Measurements from ENCODE around the gene PHAF1.

Gene PHAF1

DNA sequence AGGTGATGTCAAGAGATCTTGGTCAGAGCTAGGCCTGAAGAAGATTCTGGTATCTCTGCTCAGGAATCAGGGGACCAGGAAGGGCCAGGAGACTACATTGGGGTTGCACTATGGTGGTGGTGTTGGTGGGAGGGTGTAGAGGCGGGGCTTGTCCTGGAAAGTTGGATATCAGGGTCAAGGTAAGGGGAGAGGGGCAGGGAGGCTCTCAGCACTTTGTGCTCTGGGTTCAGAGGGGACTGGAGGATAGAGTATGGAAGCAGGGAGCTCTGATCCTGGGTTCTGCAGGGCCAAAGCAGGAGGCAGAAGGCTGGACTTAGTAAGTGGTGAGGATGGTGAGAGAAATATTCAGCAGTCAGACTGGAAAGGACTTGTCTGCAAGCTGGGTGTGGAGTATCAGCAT, 63.6 kb downstream of the PHAF1 start:
- H3K36me3 ChIP-seq (ENCODE audit: insufficient read depth, low read length) = no peaks in the 10 kb centered on the region
- H4K20me1 ChIP-seq (ENCODE audit: insufficient read depth, low read length) = peaks cover 10% of the 10 kb centered on the region
- DNase-seq (no peak), ATAC-seq (ENCODE audit: insufficient read depth, low read depth) (no peak)
- H3K4me1 ChIP-seq (ENCODE audit: insufficient read depth, low read length) = peaks cover 31% of the 10 kb centered on the region
- H3K27me3 ChIP-seq (ENCODE audit: insufficient read depth, low read length, poor library complexity) = peaks cover 3% of the 10 kb centered on the region
- no peak overlapping the region for H3K4me3 ChIP-seq (ENCODE audit: low read depth in 1 of 2, low read length in 2 of 2)
- H3K27ac ChIP-seq (ENCODE audit: low read length) = no peak overlapping the region
- H3K9ac ChIP-seq (ENCODE audit: low read depth, low read length) = no peak overlapping the region
- TF ChIP-seq, protein P1, sequence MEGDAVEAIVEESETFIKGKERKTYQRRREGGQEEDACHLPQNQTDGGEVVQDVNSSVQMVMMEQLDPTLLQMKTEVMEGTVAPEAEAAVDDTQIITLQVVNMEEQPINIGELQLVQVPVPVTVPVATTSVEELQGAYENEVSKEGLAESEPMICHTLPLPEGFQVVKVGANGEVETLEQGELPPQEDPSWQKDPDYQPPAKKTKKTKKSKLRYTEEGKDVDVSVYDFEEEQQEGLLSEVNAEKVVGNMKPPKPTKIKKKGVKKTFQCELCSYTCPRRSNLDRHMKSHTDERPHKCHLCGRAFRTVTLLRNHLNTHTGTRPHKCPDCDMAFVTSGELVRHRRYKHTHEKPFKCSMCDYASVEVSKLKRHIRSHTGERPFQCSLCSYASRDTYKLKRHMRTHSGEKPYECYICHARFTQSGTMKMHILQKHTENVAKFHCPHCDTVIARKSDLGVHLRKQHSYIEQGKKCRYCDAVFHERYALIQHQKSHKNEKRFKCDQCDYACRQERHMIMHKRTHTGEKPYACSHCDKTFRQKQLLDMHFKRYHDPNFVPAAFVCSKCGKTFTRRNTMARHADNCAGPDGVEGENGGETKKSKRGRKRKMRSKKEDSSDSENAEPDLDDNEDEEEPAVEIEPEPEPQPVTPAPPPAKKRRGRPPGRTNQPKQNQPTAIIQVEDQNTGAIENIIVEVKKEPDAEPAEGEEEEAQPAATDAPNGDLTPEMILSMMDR (IDR thresholded peaks at IDR 0.05; ENCODE audit: borderline replicate concordance, extremely low read depth, low read length, poor library complexity, severe bottlenecking) = no peak
- no peak for TF ChIP-seq EZH2 (IDR thresholded peaks at IDR 0.05; ENCODE audit: borderline replicate concordance, low read depth, low read length, severe bottlenecking)
- H3K79me2 ChIP-seq (ENCODE audit: insufficient read depth, low read length) = no peaks in the 10 kb centered on the region
- H3K4me2 ChIP-seq (ENCODE audit: insufficient read depth, low read length) = peak overlapping the region; percentile 60; the same call in 1 of the 2 replicates
- H3K9me3 ChIP-seq (ENCODE audit: insufficient read depth, low read length, severe bottlenecking) = no peaks in the 10 kb centered on the region
- H2AFZ ChIP-seq (ENCODE audit: low read depth, low read length) = no peak overlapping the region

DNA sequence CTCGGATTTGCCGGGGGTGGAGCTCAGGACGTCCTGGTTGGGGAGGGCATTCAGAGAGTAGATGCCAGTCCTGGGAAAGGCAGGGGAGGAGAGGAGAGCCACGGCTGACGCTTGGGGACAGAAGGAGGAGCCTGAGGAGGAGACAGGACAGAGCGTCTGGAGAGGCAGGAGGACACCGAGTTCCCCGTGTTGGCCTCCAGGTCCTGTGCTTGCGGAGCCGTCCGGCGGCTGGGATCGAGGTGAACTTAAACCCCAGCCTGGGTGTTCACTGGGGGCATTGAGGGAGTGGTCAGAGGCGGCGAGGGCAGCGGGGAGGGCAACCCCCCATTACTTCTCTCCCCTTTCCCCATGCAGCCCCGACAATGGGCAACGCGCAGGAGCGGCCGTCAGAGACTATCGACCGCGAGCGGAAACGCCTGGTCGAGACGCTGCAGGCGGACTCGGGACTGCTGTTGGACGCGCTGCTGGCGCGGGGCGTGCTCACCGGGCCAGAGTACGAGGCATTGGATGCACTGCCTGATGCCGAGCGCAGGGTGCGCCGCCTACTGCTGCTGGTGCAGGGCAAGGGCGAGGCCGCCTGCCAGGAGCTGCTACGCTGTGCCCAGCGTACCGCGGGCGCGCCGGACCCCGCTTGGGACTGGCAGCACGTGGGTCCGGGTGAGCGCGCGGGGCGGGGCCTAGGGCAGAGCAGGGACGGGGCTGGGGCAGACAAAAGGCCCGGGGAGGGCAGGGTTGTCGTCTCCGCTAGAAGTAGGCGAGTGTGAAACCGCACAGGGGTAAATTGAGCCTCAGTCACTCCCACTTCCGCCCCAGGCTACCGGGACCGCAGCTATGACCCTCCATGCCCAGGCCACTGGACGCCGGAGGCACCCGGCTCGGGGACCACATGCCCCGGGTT, 64.3 kb downstream of the PHAF1 start:
- Histone ChIP-seq H3K36me3 (ENCODE audit: insufficient read depth, low read length) (no peaks in the 10 kb centered on the region), H3K27ac (ENCODE audit: low read length) (no peak overlapping the region), H3K4me3 (ENCODE audit: low read depth in 1 of 2, low read length in 2 of 2) (peak overlapping the region in 1 of 2 experiments; percentile 37; a peak in 1 of 4 replicates), H2AFZ (ENCODE audit: low read depth, low read length) (no peak overlapping the region), H3K9ac (ENCODE audit: low read depth, low read length) (peak overlapping the region; percentile 30; the same call in 1 of the 2 replicates), H3K27me3 (ENCODE audit: insufficient read depth, low read length, poor library complexity) (peaks cover 3% of the 10 kb centered on the region), H3K9me3 (ENCODE audit: insufficient read depth, low read length, severe bottlenecking) (no peaks in the 10 kb centered on the region), H3K4me1 (ENCODE audit: insufficient read depth, low read length) (peaks cover 29% of the 10 kb centered on the region), H4K20me1 (ENCODE audit: insufficient read depth, low read length) (peaks cover 13% of the 10 kb centered on the region), H3K4me2 (ENCODE audit: insufficient read depth, low read length) (peak overlapping the region; percentile 60), H3K79me2 (ENCODE audit: insufficient read depth, low read length) (no peaks in the 10 kb centered on the region)
- TF ChIP-seq, protein P1 (IDR thresholded peaks at IDR 0.05; ENCODE audit: borderline replicate concordance, extremely low read depth, low read length, poor library complexity, severe bottlenecking) = no peak
- TF ChIP-seq EZH2 (IDR thresholded peaks at IDR 0.05; ENCODE audit: borderline replicate concordance, low read depth, low read length, severe bottlenecking) = no peak
- peak; percentile 75 for ATAC-seq (ENCODE audit: insufficient read depth, low read depth)
- DNase-seq = peak; percentile 66

DNA sequence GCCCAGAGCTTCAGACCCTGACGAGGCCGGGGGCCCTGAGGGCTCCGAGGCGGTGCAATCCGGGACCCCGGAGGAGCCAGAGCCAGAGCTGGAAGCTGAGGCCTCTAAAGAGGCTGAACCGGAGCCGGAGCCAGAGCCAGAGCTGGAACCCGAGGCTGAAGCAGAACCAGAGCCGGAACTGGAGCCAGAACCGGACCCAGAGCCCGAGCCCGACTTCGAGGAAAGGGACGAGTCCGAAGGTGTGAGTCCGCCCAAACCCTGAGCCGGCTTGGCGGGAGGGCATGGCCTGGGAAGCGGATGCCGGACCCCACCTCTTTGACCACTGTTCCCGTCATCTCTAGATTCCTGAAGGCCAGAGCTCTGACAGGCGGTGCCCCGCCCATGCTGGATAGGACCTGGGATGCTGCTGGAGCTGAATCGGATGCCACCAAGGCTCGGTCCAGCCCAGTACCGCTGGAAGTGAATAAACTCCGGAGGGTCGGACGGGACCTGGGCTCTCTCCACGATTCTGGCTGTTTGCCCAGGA, 65.0 kb downstream of the PHAF1 start:
- Histone ChIP-seq H3K9ac (ENCODE audit: low read depth, low read length) (peak overlapping the region; percentile 30; the same call in 1 of the 2 replicates), H3K27ac (ENCODE audit: low read length) (no peak overlapping the region), H3K4me2 (ENCODE audit: insufficient read depth, low read length) (peak overlapping the region; percentile 60; the same call in 1 of the 2 replicates), H3K4me3 (ENCODE audit: low read depth in 1 of 2, low read length in 2 of 2) (peak overlapping the region in 1 of 2 experiments; percentile 37; a peak in 1 of 4 replicates), H3K36me3 (ENCODE audit: insufficient read depth, low read length) (no peaks in the 10 kb centered on the region), H3K4me1 (ENCODE audit: insufficient read depth, low read length) (peaks cover 27% of the 10 kb centered on the region), H3K27me3 (ENCODE audit: insufficient read depth, low read length, poor library complexity) (peaks cover 3% of the 10 kb centered on the region), H3K79me2 (ENCODE audit: insufficient read depth, low read length) (no peaks in the 10 kb centered on the region; the same call in 1 of the 2 replicates), H4K20me1 (ENCODE audit: insufficient read depth, low read length) (peaks cover 15% of the 10 kb centered on the region), H3K9me3 (ENCODE audit: insufficient read depth, low read length, severe bottlenecking) (no peaks in the 10 kb centered on the region), H2AFZ (ENCODE audit: low read depth, low read length) (no peak overlapping the region)
- TF ChIP-seq EZH2 (IDR thresholded peaks at IDR 0.05; ENCODE audit: borderline replicate concordance, low read depth, low read length, severe bottlenecking) = no peak
- TF ChIP-seq, protein P1 (IDR thresholded peaks at IDR 0.05; ENCODE audit: borderline replicate concordance, extremely low read depth, low read length, poor library complexity, severe bottlenecking) = no peak
- ATAC-seq (ENCODE audit: insufficient read depth, low read depth) = no peak
- no peak for DNase-seq

Measured in DND-41 (cell line).